ENCODE measurements around the gene GDF2.

The GDF2 gene

DNA sequence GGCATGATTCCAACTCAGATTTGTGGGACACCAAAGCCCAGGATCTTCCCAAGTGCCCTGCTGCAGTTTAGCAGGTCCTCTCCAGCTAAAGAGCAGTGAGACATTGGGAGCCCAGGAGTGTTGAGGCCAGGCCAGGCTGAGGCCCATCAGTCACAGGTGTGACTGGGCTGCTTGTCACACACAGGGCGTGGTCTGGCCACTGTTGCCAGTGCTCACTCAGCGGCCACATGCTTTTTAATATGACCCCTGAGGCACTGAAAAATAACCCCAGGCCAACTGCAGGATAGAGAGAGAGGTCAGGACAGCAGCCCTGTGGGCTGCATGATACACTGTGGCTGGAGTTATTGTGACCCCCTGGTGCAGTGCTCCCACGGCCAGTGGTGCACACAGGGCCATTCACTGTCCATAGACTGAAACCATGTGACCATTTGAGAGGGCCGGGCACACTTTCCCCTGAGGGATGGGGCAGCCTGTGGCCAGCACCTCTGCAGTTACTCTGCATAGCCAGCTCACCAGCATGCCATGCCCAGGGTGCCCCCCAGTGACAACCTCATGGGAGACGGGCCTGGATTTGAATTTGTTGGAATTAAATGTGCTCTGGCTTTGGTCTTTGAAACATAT lies 4.2 kb downstream of the GDF2 start:
- Histone ChIP-seq H3K9ac (ENCODE audit: low read depth, low read length) (no peak overlapping the region), H3K4me1 (ENCODE audit: insufficient read depth, low read length) (no peaks in the 10 kb centered on the region), H3K4me3 (ENCODE audit: low read length) (no peak overlapping the region), H3K9me3 (ENCODE audit: insufficient read depth, low read depth, low read length) (no peaks in the 10 kb centered on the region), H3K36me3 (ENCODE audit: insufficient read depth, low read length) (no peaks in the 10 kb centered on the region), H3K27me3 (ENCODE audit: insufficient read depth, low read length) (no peaks in the 10 kb centered on the region; the same call in 1 of the 2 replicates), H3K27ac (ENCODE audit: low read depth, low read length) (no peak overlapping the region)
- WGBS, result 89% methylated on average over 5 of the region's 5 CpGs

DNA sequence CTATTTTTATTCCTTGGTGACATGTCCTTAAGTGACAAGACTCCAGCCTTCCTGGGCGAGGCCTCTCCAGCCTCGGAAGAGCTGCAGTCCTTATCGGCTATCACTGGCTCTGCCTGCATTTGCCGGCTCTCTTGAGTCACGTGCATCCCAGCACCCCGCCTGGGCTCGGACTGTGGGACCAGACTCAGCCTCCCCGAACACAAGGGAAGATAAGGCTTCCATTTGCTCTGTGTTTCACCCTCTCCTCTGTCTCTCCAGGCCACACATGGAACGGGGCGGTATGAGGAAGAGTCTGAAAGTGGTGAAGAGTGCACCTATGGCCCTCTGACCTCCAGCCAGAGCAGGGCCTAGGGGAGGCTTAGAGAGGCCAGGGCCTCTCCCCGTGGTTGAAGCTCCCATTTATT lies 4.7 kb downstream of the GDF2 start:
- Histone ChIP-seq H3K4me3 (ENCODE audit: low read length) (no peak overlapping the region), H3K9ac (ENCODE audit: low read depth, low read length) (no peak overlapping the region), H3K27ac (ENCODE audit: low read depth, low read length) (no peak overlapping the region), H3K4me1 (ENCODE audit: insufficient read depth, low read length) (no peaks in the 10 kb centered on the region), H3K9me3 (ENCODE audit: insufficient read depth, low read depth, low read length) (no peaks in the 10 kb centered on the region), H3K36me3 (ENCODE audit: insufficient read depth, low read length) (no peaks in the 10 kb centered on the region), H3K27me3 (ENCODE audit: insufficient read depth, low read length) (no peaks in the 10 kb centered on the region; the same call in 1 of the 2 replicates)
- WGBS, result 92% methylated on average over 11 of the region's 11 CpGs

DNA sequence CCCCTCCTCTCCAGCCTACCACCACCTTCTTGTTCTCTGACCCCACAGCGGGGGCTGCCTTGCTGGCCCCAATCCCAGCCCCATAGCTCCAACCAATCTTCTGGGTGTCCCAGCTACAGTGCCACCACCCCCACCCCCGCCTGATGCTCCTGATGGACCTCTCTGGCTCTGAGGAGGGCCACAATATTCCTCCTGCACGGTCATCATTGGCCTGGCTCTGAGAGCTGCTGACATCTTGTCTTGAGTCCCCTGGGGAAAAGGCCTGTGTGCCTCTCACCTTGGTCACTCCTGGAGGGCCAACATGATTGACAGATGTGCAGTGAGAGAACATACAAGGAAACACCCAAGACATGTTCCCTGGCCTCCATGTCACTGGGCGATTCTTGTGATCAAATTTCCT lies 7.6 kb downstream of the GDF2 start:
- Histone ChIP-seq H3K4me1 (ENCODE audit: insufficient read depth, low read length) (no peaks in the 10 kb centered on the region), H3K4me3 (ENCODE audit: low read length) (no peak overlapping the region), H3K27ac (ENCODE audit: low read depth, low read length) (no peak overlapping the region), H3K9me3 (ENCODE audit: insufficient read depth, low read depth, low read length) (no peaks in the 10 kb centered on the region), H3K27me3 (ENCODE audit: insufficient read depth, low read length) (peaks cover 2% of the 10 kb centered on the region; the same call in 1 of the 2 replicates), H3K9ac (ENCODE audit: low read depth, low read length) (no peak overlapping the region), H3K36me3 (ENCODE audit: insufficient read depth, low read length) (no peaks in the 10 kb centered on the region)
- 92% methylated on average over 4 of the region's 4 CpGs for whole genome bisulfite sequencing

DNA sequence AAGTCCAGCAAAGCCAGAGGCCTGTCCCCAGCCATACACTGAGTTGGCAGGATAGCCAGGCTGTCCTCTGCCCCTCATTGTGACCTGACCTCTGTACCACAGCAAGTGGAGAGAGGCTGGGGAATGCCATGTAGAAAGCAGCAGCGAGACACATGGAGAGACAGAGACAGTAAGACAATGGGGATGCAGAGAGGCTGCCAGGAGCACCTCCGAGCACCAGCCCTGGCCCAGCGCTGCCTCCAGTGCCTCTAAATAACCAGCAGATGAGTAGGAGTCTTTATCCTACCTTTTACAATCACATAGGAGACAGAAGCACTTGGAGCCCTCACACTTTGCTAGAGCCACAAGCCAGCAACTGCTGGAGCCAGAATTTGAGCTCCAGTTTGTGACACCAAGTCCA lies 8.1 kb downstream of the GDF2 start:
- no peaks in the 10 kb centered on the region for H3K36me3 ChIP-seq (ENCODE audit: insufficient read depth, low read length)
- WGBS, result 88% methylated on average over 3 of the region's 3 CpGs

DNA sequence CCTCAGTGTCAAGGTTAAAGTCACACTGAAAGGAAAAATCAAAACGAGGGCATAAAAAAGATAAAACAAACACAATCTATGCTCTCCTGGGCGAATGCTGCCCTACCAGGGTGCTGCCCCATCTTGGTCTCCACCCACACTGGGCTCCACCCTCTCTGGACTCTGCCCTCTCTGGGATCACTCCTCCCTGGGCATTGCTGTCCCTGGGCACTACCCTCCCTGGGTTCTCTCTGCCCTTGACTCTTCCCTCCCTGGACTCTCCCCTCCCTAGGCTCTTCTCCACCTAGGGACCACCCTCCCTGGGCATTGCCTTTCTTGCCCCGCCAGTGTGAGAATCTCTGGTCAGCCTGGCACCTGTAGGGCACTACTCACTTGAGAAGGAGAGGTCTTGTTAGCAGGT lies 8.6 kb downstream of the GDF2 start:
- 0 out of 2 replicates have a peak, but pooled peaks cover 6% of the 10 kb centered on the region for H3K27me3 ChIP-seq (ENCODE audit: insufficient read depth, low read length)
- H3K4me1 ChIP-seq (ENCODE audit: insufficient read depth, low read length), result no peaks in the 10 kb centered on the region
- H3K27ac ChIP-seq (ENCODE audit: low read depth, low read length), result no peak overlapping the region
- no peak overlapping the region for H3K4me3 ChIP-seq (ENCODE audit: low read length)
- no peaks in the 10 kb centered on the region for H3K9me3 ChIP-seq (ENCODE audit: insufficient read depth, low read depth, low read length)
- no peak overlapping the region for H3K9ac ChIP-seq (ENCODE audit: low read depth, low read length)
- no peaks in the 10 kb centered on the region for H3K36me3 ChIP-seq (ENCODE audit: insufficient read depth, low read length)
- 92% methylated on average over 3 of the region's 3 CpGs for WGBS

More for the DNA sequence above, 8.1 kb downstream of the GDF2 start:
- no peak overlapping the region for H3K9ac ChIP-seq (ENCODE audit: low read depth, low read length)
- H3K4me3 ChIP-seq (ENCODE audit: low read length), result no peak overlapping the region
- H3K4me1 ChIP-seq (ENCODE audit: insufficient read depth, low read length), result no peaks in the 10 kb centered on the region
- H3K27me3 ChIP-seq (ENCODE audit: insufficient read depth, low read length), result 0 out of 2 replicates have a peak, but pooled peaks cover 6% of the 10 kb centered on the region
- H3K27ac ChIP-seq (ENCODE audit: low read depth, low read length), result no peak overlapping the region
- H3K9me3 ChIP-seq (ENCODE audit: insufficient read depth, low read depth, low read length), result no peaks in the 10 kb centered on the region

DNA sequence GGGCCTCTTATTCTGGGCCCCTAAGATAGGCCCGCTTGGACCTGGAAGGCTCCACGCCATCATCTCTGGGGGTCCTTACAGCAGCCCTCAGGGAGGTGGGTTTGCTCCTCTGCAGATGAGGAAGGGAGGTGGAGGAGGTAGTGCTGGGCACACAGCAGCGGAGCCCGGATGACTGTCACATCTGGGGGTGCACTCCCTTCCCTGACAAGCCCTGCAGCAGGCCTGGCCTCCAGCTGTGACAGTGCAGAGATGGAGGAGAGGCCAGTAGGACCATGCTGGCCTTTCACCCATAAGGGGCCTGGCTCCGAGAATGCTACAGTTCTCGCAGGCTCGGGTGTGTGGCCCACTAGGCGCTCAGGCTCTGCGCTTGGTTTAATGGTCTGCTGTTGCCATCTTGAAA lies 9.2 kb downstream of the GDF2 start:
- 94% methylated on average over 9 of the region's 9 CpGs for WGBS
- no peak overlapping the region for H3K4me3 ChIP-seq (ENCODE audit: low read length)
- no peaks in the 10 kb centered on the region for H3K4me1 ChIP-seq (ENCODE audit: insufficient read depth, low read length)
- no peak overlapping the region for H3K9ac ChIP-seq (ENCODE audit: low read depth, low read length)
- H3K36me3 ChIP-seq (ENCODE audit: insufficient read depth, low read length), result no peaks in the 10 kb centered on the region
- 0 out of 2 replicates have a peak, but pooled peaks cover 6% of the 10 kb centered on the region for H3K27me3 ChIP-seq (ENCODE audit: insufficient read depth, low read length)
- no peaks in the 10 kb centered on the region for H3K9me3 ChIP-seq (ENCODE audit: insufficient read depth, low read depth, low read length)
- H3K27ac ChIP-seq (ENCODE audit: low read depth, low read length), result no peak overlapping the region

DNA sequence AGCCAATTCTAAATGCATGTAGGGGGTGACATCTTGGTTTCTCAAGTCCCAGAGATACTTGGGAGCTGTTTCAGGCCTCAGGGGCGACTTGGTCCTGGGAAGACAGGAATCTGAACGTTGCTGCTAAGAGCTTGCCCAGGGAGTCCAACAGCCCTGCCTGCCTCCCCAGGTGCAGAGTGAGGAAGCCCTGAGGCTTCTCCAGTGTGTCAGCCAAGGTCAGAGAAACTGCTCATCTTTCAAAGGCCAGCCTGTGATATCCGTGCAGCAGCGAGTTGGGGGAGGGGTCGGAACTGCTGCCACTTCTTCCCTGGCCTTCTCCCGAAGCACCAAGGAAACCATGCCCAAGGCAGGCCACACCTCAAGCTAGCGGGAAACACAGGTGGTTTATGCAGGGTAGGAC lies 9.7 kb downstream of the GDF2 start:
- H3K27ac ChIP-seq (ENCODE audit: low read depth, low read length), result no peak overlapping the region
- H3K4me1 ChIP-seq (ENCODE audit: insufficient read depth, low read length), result no peaks in the 10 kb centered on the region
- H3K4me3 ChIP-seq (ENCODE audit: low read length), result no peak overlapping the region
- no peaks in the 10 kb centered on the region for H3K9me3 ChIP-seq (ENCODE audit: insufficient read depth, low read depth, low read length)
- no peak overlapping the region for H3K9ac ChIP-seq (ENCODE audit: low read depth, low read length)
- 72% methylated on average over 7 of the region's 7 CpGs for WGBS
- H3K27me3 ChIP-seq (ENCODE audit: insufficient read depth, low read length), result 0 out of 2 replicates have a peak, but pooled peaks cover 6% of the 10 kb centered on the region
- no peaks in the 10 kb centered on the region for H3K36me3 ChIP-seq (ENCODE audit: insufficient read depth, low read length)

DNA sequence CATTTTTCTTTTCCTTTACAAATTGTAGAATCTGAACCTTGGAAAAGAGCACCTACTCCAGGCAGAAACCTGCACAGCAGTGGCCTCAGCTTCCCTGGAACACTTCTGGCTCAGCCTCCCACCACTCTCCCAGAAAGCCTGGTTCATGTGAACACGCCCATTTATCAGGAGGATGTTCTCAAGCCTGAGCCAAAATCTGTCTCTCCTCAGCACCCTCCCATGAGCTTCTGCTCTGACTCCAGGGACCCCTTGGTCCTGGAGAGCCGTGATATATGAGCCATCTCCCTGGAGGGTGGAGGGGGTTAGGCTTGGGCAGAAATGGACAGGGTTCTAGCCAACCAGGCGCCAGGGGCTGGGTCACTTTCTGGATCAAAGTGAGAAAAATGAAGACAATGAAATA lies 10.1 kb downstream of the GDF2 start:
- WGBS, result 88% methylated on average over 3 of the region's 3 CpGs

DNA sequence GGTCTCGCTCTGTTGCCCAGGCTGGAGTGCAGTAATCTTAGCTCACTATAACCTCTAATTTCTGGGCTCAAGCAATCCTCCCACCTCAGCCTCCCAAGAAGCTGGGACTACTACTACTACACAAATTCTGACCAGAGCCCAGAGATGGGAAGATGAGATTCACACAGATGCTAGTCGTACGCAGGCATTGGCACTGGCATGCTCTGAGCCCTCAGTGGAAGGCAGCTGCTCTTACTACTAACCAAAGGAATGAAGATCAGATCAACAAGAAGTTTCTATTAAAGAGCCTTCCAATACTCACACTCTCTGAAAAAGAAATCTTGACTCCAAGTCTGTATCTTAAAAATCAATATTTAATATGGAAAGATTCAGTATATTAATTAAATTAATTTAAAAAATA lies 10.7 kb downstream of the GDF2 start:
- Histone ChIP-seq H3K4me1 (ENCODE audit: insufficient read depth, low read length) (no peaks in the 10 kb centered on the region), H3K36me3 (ENCODE audit: insufficient read depth, low read length) (no peaks in the 10 kb centered on the region), H3K9me3 (ENCODE audit: insufficient read depth, low read depth, low read length) (no peaks in the 10 kb centered on the region), H3K27ac (ENCODE audit: low read depth, low read length) (no peak overlapping the region), H3K9ac (ENCODE audit: low read depth, low read length) (no peak overlapping the region), H3K4me3 (ENCODE audit: low read length) (no peak overlapping the region), H3K27me3 (ENCODE audit: insufficient read depth, low read length) (0 out of 2 replicates have a peak, but pooled peaks cover 6% of the 10 kb centered on the region)
- WGBS, result over 99% methylated on average over 3 of the region's 3 CpGs

More for the DNA sequence above, 10.1 kb downstream of the GDF2 start:
- Histone ChIP-seq H3K36me3 (ENCODE audit: insufficient read depth, low read length) (no peaks in the 10 kb centered on the region), H3K9ac (ENCODE audit: low read depth, low read length) (no peak overlapping the region), H3K4me1 (ENCODE audit: insufficient read depth, low read length) (no peaks in the 10 kb centered on the region), H3K27ac (ENCODE audit: low read depth, low read length) (no peak overlapping the region), H3K9me3 (ENCODE audit: insufficient read depth, low read depth, low read length) (no peaks in the 10 kb centered on the region), H3K4me3 (ENCODE audit: low read length) (no peak overlapping the region), H3K27me3 (ENCODE audit: insufficient read depth, low read length) (0 out of 2 replicates have a peak, but pooled peaks cover 6% of the 10 kb centered on the region)

DNA sequence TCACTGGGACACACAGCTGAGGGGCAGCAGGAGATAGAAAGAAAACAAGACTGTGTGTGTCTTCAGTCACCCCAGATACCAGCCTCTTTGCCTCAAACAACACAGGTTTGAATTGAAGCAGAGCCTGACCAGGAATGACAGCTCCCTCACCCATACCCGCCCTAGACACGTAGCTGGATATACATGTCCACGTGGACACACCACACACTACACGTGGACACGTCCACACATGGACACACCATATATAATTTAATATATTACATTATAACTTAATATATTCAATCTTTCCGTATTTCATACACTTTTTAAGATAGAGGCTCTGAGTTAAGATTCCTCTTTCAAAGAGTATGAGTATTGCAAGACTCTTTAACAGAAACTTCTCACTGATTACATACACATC lies 11.3 kb downstream of the GDF2 start:
- WGBS, result 96% methylated on average over 4 of the region's 6 CpGs
- no peak overlapping the region for H3K9ac ChIP-seq (ENCODE audit: low read depth, low read length)
- H3K9me3 ChIP-seq (ENCODE audit: insufficient read depth, low read depth, low read length), result no peaks in the 10 kb centered on the region
- H3K36me3 ChIP-seq (ENCODE audit: insufficient read depth, low read length), result no peaks in the 10 kb centered on the region
- no peaks in the 10 kb centered on the region for H3K4me1 ChIP-seq (ENCODE audit: insufficient read depth, low read length)
- H3K27ac ChIP-seq (ENCODE audit: low read depth, low read length), result no peak overlapping the region
- H3K27me3 ChIP-seq (ENCODE audit: insufficient read depth, low read length), result 0 out of 2 replicates have a peak, but pooled peaks cover 6% of the 10 kb centered on the region
- H3K4me3 ChIP-seq (ENCODE audit: low read length), result no peak overlapping the region

DNA sequence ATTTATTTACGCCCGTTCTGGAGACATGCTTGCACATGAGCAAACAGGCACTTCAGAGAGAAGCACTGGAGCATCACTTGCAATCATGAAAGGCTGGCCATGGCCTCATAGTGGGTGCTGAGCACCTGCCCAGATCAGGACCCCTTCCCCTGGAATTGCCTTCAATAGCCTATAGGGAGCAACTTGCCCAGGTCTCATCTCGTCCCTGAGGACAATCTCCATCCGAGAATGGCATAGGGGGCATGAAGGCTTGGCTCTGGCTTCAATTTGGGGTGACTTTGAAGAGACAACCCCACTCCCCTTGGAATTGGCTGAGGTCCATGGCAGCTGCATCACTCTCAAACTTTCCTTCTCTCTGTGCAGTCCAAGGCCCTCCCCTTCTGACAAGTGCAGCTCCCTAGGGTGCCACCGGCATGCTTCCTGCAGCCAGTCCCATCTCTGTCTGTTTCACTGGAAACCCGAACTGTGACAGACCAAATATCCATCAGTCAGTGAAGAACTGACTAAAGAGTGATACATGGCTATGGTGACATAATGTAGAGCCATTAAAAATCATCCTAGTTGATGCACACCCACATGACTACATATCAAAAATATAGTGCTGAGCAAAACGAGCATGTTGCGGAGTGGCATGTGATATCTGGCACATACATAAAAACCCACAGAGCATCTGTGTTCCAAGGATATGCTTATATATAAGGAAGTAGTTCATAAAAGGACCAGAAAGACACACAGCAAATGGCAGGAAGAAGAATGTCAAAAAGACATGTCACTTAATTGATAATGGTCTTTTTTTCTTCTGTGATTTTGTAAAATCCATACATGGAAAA lies 12.4 kb downstream of the GDF2 start:
- no peaks in the 10 kb centered on the region for H3K4me1 ChIP-seq (ENCODE audit: insufficient read depth, low read length)
- H3K27me3 ChIP-seq (ENCODE audit: insufficient read depth, low read length), result 0 out of 2 replicates have a peak, but pooled peaks cover 6% of the 10 kb centered on the region
- no peak overlapping the region for H3K9ac ChIP-seq (ENCODE audit: low read depth, low read length)
- no peaks in the 10 kb centered on the region for H3K9me3 ChIP-seq (ENCODE audit: insufficient read depth, low read depth, low read length)
- H3K27ac ChIP-seq (ENCODE audit: low read depth, low read length), result no peak overlapping the region
- H3K36me3 ChIP-seq (ENCODE audit: insufficient read depth, low read length), result no peaks in the 10 kb centered on the region
- 90% methylated on average over 8 of the region's 8 CpGs for WGBS
- H3K4me3 ChIP-seq (ENCODE audit: low read length), result no peak overlapping the region

All from HUES64 (cell line).